ENCODE data around the gene FBLN2. TPM values are rescaled to one million over a fixed set of nuclear protein-coding genes. Genes with fewer than 3 reads are reported as not detected.
"Not testable (repeated sequence)": the region's sequence is repeated elsewhere in the genome, so short reads cannot be mapped to it uniquely, and the experiment has no call there.

The FBLN2 gene
- total RNA-seq, 2 experiments from 2014 or later, result not detected

GRCh38 chr3:13515786-13516759, 32.9 kb upstream of the FBLN2 start:
- no peak for DNase-seq

GRCh38 chr3:13516760-13517135, 32.2 kb upstream of the FBLN2 start:
- Mint-ChIP-seq H3K36me3 (ENCODE audit: low read depth) (no peaks in the 10 kb centered on the region), H3K9me3 (peaks cover 3% of the 10 kb centered on the region), H3K27ac (no peak overlapping the region), H3K4me3 (no peak overlapping the region), H3K4me1 (ENCODE audit: low read depth) (no peaks in the 10 kb centered on the region), H3K27me3 (ENCODE audit: low read depth) (no peaks in the 10 kb centered on the region)
- intact Hi-C loops (cut with micrococcal nuclease), result no loop called here
- DNase-seq, result no peak
- CTCF ChIA-PET, result no interaction called here

More at GRCh38 chr3:13515786-13516759, 32.9 kb upstream of the FBLN2 start:
- H3K4me1 Mint-ChIP-seq (ENCODE audit: low read depth), result no peaks in the 10 kb centered on the region
- no peak overlapping the region for H3K27ac Mint-ChIP-seq
- CTCF ChIA-PET, result no interaction called here
- intact Hi-C loops (cut with micrococcal nuclease), result no loop called here
- H3K4me3 Mint-ChIP-seq, result no peak overlapping the region
- no peaks in the 10 kb centered on the region for H3K36me3 Mint-ChIP-seq (ENCODE audit: low read depth)
- H3K27me3 Mint-ChIP-seq (ENCODE audit: low read depth), result no peaks in the 10 kb centered on the region
- no peaks in the 10 kb centered on the region for H3K9me3 Mint-ChIP-seq

- intact Hi-C loops (cut with micrococcal nuclease), result no loop called here
- Mint-ChIP-seq H3K4me3 (no peak overlapping the region), H3K9me3 (peaks cover 5% of the 10 kb centered on the region), H3K27me3 (ENCODE audit: low read depth) (no peaks in the 10 kb centered on the region), H3K4me1 (ENCODE audit: low read depth) (no peaks in the 10 kb centered on the region), H3K27ac (no peak overlapping the region), H3K36me3 (ENCODE audit: low read depth) (no peaks in the 10 kb centered on the region)
- CTCF ChIA-PET, result interaction anchor here (1.0 kb wide), 1 partner anchor 21 kb away, joined by 3 read pairs; no protein-coding TSS in a partner anchor
- DNase-seq, result no peak
These were observed 31.5 kb upstream of the FBLN2 start for GRCh38 chr3:13517253-13517977.

DNA sequence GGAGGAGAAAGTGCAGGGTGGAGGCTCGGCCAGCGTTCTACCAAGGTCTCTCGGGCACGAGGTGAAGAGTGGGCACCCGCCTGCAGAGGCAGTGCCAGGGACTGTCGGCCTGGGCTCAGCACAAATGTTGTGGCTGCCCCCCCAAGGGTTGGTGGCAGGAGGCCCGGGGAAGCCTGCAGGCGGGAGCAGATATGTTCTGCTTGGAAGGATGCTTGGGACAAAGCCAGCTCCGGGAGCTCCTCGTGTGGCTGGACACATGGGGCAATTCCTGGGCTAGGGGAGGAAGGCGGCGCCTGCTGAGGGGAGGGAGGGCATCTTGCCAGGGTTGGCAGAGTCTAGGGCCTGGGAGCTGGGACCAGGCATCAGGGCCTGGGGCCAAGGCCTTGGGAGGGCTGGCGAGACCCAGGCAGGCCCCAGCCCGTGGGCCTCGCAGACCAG, 30.4 kb upstream of the FBLN2 start:
- CTCF ChIA-PET, result interaction anchor here (1.0 kb wide), 2 partner anchors 19 to 22 kb away, joined by 3 read pairs; no protein-coding TSS in a partner anchor

GRCh38 chr3:13519006-13519791, 29.7 kb upstream of the FBLN2 start:
- Mint-ChIP-seq H3K27ac (no peak overlapping the region), H3K36me3 (ENCODE audit: low read depth) (no peaks in the 10 kb centered on the region), H3K27me3 (ENCODE audit: low read depth) (no peaks in the 10 kb centered on the region), H3K9me3 (peaks cover 5% of the 10 kb centered on the region), H3K4me3 (no peak overlapping the region), H3K4me1 (ENCODE audit: low read depth) (no peaks in the 10 kb centered on the region)
- intact Hi-C loops (cut with micrococcal nuclease), result no loop called here
- CTCF ChIA-PET, result interaction anchor here (1.0 kb wide), 1 partner anchor 20 kb away, joined by 3 read pairs; no protein-coding TSS in a partner anchor
- DNase-seq, result no peak

More for the DNA sequence above, 30.4 kb upstream of the FBLN2 start:
- Mint-ChIP-seq H3K27ac (no peak overlapping the region), H3K36me3 (ENCODE audit: low read depth) (no peaks in the 10 kb centered on the region), H3K4me3 (no peak overlapping the region), H3K27me3 (ENCODE audit: low read depth) (no peaks in the 10 kb centered on the region), H3K9me3 (peaks cover 5% of the 10 kb centered on the region), H3K4me1 (ENCODE audit: low read depth) (no peaks in the 10 kb centered on the region)
- intact Hi-C loops (cut with micrococcal nuclease), result no loop called here
- DNase-seq, result no peak

DNA sequence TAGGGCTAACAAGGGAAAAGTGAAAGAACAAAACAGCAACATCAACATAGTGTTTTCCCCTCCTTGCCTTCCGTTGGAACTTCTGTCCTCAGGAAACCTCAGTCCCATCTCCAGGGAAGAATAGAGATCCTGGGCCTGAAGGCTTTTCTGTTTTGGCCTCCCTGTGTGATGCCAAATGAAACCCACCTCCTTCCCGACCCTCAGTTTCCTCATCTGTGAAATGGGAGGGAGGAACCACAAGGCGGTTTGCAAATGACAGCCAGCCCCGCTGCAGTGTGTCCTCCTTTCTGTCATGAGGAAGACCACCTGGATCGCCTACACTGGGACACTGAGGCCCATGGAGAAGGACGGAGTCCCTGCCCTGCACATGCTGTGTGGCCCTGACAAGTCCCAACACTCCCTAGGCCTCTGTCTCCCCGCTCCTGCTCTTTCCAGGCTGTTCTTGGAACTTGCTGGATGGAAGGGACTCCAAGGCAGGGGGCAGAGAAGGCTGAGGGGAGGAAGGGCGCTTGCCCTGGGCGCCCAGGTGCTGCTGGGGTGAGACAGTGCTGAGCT, 28.5 kb upstream of the FBLN2 start:
- DNase-seq, result no peak
- intact Hi-C loops (cut with micrococcal nuclease), result no loop called here
- Mint-ChIP-seq H3K9me3 (peaks cover 5% of the 10 kb centered on the region), H3K4me1 (ENCODE audit: low read depth) (no peaks in the 10 kb centered on the region), H3K4me3 (no peak overlapping the region), H3K27ac (no peak overlapping the region), H3K27me3 (ENCODE audit: low read depth) (no peaks in the 10 kb centered on the region), H3K36me3 (ENCODE audit: low read depth) (no peaks in the 10 kb centered on the region)
- CTCF ChIA-PET, result no interaction called here

DNA sequence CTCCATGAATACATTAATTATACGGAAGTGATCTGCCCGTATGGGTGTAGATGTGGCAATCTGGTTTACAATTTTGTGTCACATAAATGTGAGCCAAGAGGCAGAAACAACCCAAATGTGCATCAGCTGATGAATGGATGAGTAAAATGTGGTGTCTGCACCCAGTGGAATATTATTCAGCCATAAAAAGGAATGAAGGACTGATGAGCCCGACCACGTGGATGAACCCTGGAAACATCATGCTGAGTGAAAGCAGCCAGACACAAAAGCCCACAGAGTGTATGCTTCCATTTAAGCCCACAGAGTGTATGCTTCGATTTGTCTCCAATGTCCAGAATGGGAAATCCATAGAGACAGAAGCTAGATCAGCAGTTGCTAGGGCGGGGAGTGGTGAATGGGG, 27.6 kb upstream of the FBLN2 start:
- intact Hi-C loops (cut with micrococcal nuclease), result no loop called here
- Mint-ChIP-seq H3K36me3 (ENCODE audit: low read depth) (no peaks in the 10 kb centered on the region), H3K27me3 (ENCODE audit: low read depth) (no peaks in the 10 kb centered on the region), H3K9me3 (peaks cover 5% of the 10 kb centered on the region), H3K27ac (no peak overlapping the region), H3K4me1 (ENCODE audit: low read depth) (no peaks in the 10 kb centered on the region), H3K4me3 (no peak overlapping the region)
- CTCF ChIA-PET, result no interaction called here
- no peak for DNase-seq

DNA sequence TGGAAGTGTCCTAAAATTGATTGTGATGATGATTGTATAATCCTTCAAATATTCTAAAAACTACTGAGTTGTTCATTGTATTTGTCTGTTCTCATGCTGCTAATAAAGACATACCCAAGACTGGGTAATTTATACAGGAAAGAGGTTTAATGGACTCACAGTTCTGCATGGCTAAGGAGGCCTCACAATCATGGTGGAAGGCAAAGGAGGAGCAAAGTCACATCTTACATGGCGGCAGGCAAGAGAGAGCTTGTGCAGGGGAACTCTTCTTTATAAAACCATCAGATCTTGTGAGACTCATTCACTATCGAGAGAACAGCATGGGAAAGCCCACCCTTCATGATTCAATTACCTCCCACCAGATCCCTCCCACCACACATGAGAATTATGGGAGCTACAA, 27.2 kb upstream of the FBLN2 start:
- H3K4me1 Mint-ChIP-seq (ENCODE audit: low read depth), result not testable (repeated sequence)

GRCh38 chr3:13522236-13522635, 26.7 kb upstream of the FBLN2 start:
- intact Hi-C loops (cut with micrococcal nuclease), result no loop called here
- H3K27me3 Mint-ChIP-seq (ENCODE audit: low read depth), result no peaks in the 10 kb centered on the region
- DNase-seq, result no peak
- peaks cover 5% of the 10 kb centered on the region for H3K9me3 Mint-ChIP-seq
- H3K4me1 Mint-ChIP-seq (ENCODE audit: low read depth), result no peaks in the 10 kb centered on the region
- H3K36me3 Mint-ChIP-seq (ENCODE audit: low read depth), result no peaks in the 10 kb centered on the region
- CTCF ChIA-PET, result interaction anchor here (0.5 to 0.6 kb wide), 2 partner anchors 177 to 245 kb away, joined by 3 to 6 read pairs; no protein-coding TSS in a partner anchor
- H3K4me3 Mint-ChIP-seq, result no peak overlapping the region
- H3K27ac Mint-ChIP-seq, result no peak overlapping the region

More for the DNA sequence above, 27.2 kb upstream of the FBLN2 start:
- H3K27me3 Mint-ChIP-seq (ENCODE audit: low read depth); H3K9me3 Mint-ChIP-seq; H3K36me3 Mint-ChIP-seq (ENCODE audit: low read depth); H3K4me3 Mint-ChIP-seq; DNase-seq; intact Hi-C loops (cut with micrococcal nuclease); H3K27ac Mint-ChIP-seq: not testable (repeated sequence)
- CTCF ChIA-PET, result interaction anchor here (0.6 kb wide), 1 partner anchor 178 kb away, joined by 3 read pairs; no protein-coding TSS in a partner anchor

- intact Hi-C loops (cut with micrococcal nuclease), result no loop called here
- DNase-seq, result no peak
- Mint-ChIP-seq H3K36me3 (ENCODE audit: low read depth) (no peaks in the 10 kb centered on the region), H3K4me3 (no peak overlapping the region), H3K27ac (no peak overlapping the region), H3K27me3 (ENCODE audit: low read depth) (no peaks in the 10 kb centered on the region), H3K9me3 (peaks cover 5% of the 10 kb centered on the region), H3K4me1 (ENCODE audit: low read depth) (no peaks in the 10 kb centered on the region)
- CTCF ChIA-PET, result interaction anchor here (0.6 to 1.2 kb wide), 2 partner anchors 35 to 122 kb away, joined by 3 read pairs; no protein-coding TSS in a partner anchor
These were observed 23.8 kb upstream of the FBLN2 start for GRCh38 chr3:13524979-13525669.

Data from activated naive CD4-positive, alpha-beta T cell treated with anti-CD3 and anti-CD28 coated beads for 36 hours (primary cell).